HCT116 (cell line): ENCODE measurements around the gene PLD1. TPM values are rescaled to one million over a fixed set of nuclear protein-coding genes. Genes with fewer than 3 reads are reported as not detected.

Experiments used
- ATAC-seq: fragments of 200-7000 bp; cut with Tn5 transposase; 2 replicates; pipeline ENCODE4 v1.9.1; 2020; ENCODE audit warnings: mild to moderate bottlenecking, moderate library complexity
- BruUV-seq: library from RNA; stranded (reverse); fragments of 400-500 nt; replicated peaks from 2 replicates; lab custom pipeline; 2021; lab: Mats Ljungman, UMichigan
- CTCF ChIA-PET: fragments of 300-600 bp; sonication (Branson Sonifier 250); formaldehyde crosslinking; loops from one replicate; lab custom pipeline; 2021; ENCODE audit warnings: antibody characterized with exemption; lab: Charles Lee
- POLR2A ChIA-PET: fragments of 300-600, 350-600 bp; sonication (Branson Sonifier 250); formaldehyde crosslinking; loops from one replicate; lab custom pipeline; 2021; ENCODE audit warnings: antibody characterized with exemption; lab: Charles Lee
- RAD21 ChIA-PET, 2 experiments: fragments of 300-600 bp; sonication (Branson Sonifier 250); formaldehyde crosslinking; loops; one replicate each; lab custom pipeline; 2023; ENCODE audit warnings: low total read pairs in 2 of 2; ENCODE audit not compliant: uncharacterized antibody in 2 of 2, unreplicated experiment in 2 of 2, low non-redundant PET in 1 of 2; lab: Charles Lee
- DNase-seq: peaks from one replicate; pipeline ENCODE4 v3.0.0-alpha.2; 2010; ENCODE audit warnings: low read depth, low spot score
- H2AFZ ChIP-seq: fragments of 200-600 bp; shearing (Covaris generic), sonication (generic); 2 replicates; pipeline ENCODE4 v1.6.1; 2017; ENCODE audit warnings: low read depth, mixed run types, mixed read lengths, antibody characterized with exemption, low read length; ENCODE audit not compliant: poor library complexity, severe bottlenecking
- H3K27ac ChIP-seq: 2 replicates; pipeline ENCODE4 v1.5.1; 2012; ENCODE audit warnings: low read depth, low read length
- H3K27me3 ChIP-seq: fragments of 200-600 bp; sonication (generic); 2 replicates; pipeline ENCODE4 v1.6.1; 2016; ENCODE audit warnings: mixed run types, low read length, mixed read lengths; ENCODE audit not compliant: insufficient read depth
- H3K36me3 ChIP-seq, 2 experiments: fragments of 200-500 bp in 1 of 2; fragments of 200-600 bp in 1 of 2; sonication (Bioruptor generic) in 1 of 2; sonication (generic) in 1 of 2; 2 replicates each; pipeline versions ENCODE4 v1.5.1 to v1.6.1; 2014 to 2016; ENCODE audit warnings: low read length in 2 of 2, inconsistent platforms in 1 of 2, mixed read lengths in 1 of 2, mixed run types in 1 of 2; ENCODE audit not compliant: insufficient read depth in 2 of 2, control insufficient read depth in 1 of 2
- H3K4me1 ChIP-seq, 2 experiments: fragments of 200-600 bp in 1 of 2; sonication (generic) in 1 of 2; 2 replicates each; pipeline versions ENCODE4 v1.5.1 to v1.6.1; 2012 to 2017; ENCODE audit warnings: low read length in 2 of 2, inconsistent platforms in 1 of 2, mild to moderate bottlenecking in 1 of 2, mixed read lengths in 1 of 2, mixed run types in 1 of 2, moderate library complexity in 1 of 2; ENCODE audit not compliant: insufficient read depth in 2 of 2, control insufficient read depth in 1 of 2
- H3K4me2 ChIP-seq: fragments of 200-600 bp; sonication (generic); 2 replicates; pipeline ENCODE4 v1.6.1; 2017; ENCODE audit warnings: mixed run types, low read length, mixed read lengths
- H3K4me3 ChIP-seq, 2 experiments: fragments of 200-600 bp in 1 of 2; sonication (generic) in 1 of 2; replicated peaks in 1 of 2; 2 replicates each; pipeline ENCODE4 v1.5.1; 2011 to 2016; ENCODE audit warnings: low read length in 2 of 2, control low read depth in 1 of 2, low read depth in 1 of 2, mild to moderate bottlenecking in 1 of 2, mixed read lengths in 1 of 2, mixed run types in 1 of 2
- H3K79me2 ChIP-seq: fragments of 200-600 bp; sonication (generic); 2 replicates; pipeline ENCODE4 v1.6.1; 2017; ENCODE audit warnings: mild to moderate bottlenecking, mixed run types, low read length, moderate library complexity, mixed read lengths; ENCODE audit not compliant: insufficient read depth
- H3K9ac ChIP-seq: fragments of 200-600 bp; sonication (generic); 2 replicates; pipeline ENCODE4 v1.6.1; 2016; ENCODE audit warnings: low read length, mixed read lengths
- H3K9me2 ChIP-seq: fragments of 200-600 bp; sonication (generic), shearing (Covaris generic); 2 replicates; pipeline ENCODE4 v1.6.1; 2017; ENCODE audit warnings: mixed run types, mild to moderate bottlenecking, moderate library complexity; ENCODE audit not compliant: insufficient read depth
- H3K9me3 ChIP-seq, 2 experiments: fragments of 200-500 bp in 1 of 2; fragments of 200-600 bp in 1 of 2; sonication (Bioruptor generic) in 1 of 2; sonication (generic) in 1 of 2; 2 replicates each; pipeline ENCODE4 v1.6.1; 2014 to 2017; ENCODE audit warnings: low read length in 2 of 2, mixed read lengths in 2 of 2, inconsistent platforms in 1 of 2, low read depth in 1 of 2, mild to moderate bottlenecking in 1 of 2, mixed run types in 1 of 2, moderate library complexity in 1 of 2; ENCODE audit not compliant: control insufficient read depth in 1 of 2, insufficient read depth in 1 of 2
- H4K20me1 ChIP-seq: fragments of 200-600 bp; sonication (generic), shearing (Covaris generic); 2 replicates; pipeline ENCODE4 v1.6.1; 2017; ENCODE audit warnings: mixed run types, mild to moderate bottlenecking, moderate library complexity; ENCODE audit not compliant: insufficient read depth
- CBX3 ChIP-seq: IDR thresholded peaks from 2 replicates; pipeline ENCODE4 v1.6.1; 2012; ENCODE audit warnings: low read depth
- CEBPB ChIP-seq: IDR thresholded peaks from 2 replicates; pipeline ENCODE4 v1.6.1; 2012; ENCODE audit warnings: low read depth
- CTCF ChIP-seq, 3 experiments: fragments of 200-600 bp in 1 of 3; sonication (generic) in 1 of 3; IDR thresholded peaks in 2 of 3; conservative IDR thresholded peaks in 1 of 3; 2 replicates each; pipeline ENCODE4 v1.5.1; 2012 to 2017; ENCODE audit warnings: low read depth in 2 of 3, low read length in 2 of 3, antibody characterized with exemption in 1 of 3, borderline replicate concordance in 1 of 3, control low read depth in 1 of 3, mild to moderate bottlenecking in 1 of 3, mixed read lengths in 1 of 3, mixed run types in 1 of 3, moderate library complexity in 1 of 3; ENCODE audit not compliant: insufficient read depth in 1 of 3
- EGR1 ChIP-seq: IDR thresholded peaks from 2 replicates; pipeline ENCODE4 v1.6.1; 2012; ENCODE audit warnings: low read depth
- ELF1 ChIP-seq: IDR thresholded peaks from 2 replicates; pipeline ENCODE4 v1.6.1; 2012; ENCODE audit warnings: low read depth, borderline replicate concordance
- EZH2 ChIP-seq: fragments of 200-600 bp; sonication (generic); IDR thresholded peaks from 2 replicates; pipeline ENCODE4 v1.6.1; 2017; ENCODE audit warnings: antibody characterized with exemption, mixed run types
- EZH2phosphoT487 ChIP-seq: fragments of 200-600 bp; IDR thresholded peaks from 2 replicates; pipeline ENCODE4 v1.6.1; 2018; ENCODE audit warnings: antibody characterized with exemption, borderline replicate concordance
- JUND ChIP-seq: IDR thresholded peaks from 2 replicates; pipeline ENCODE4 v1.6.1; 2012
- MAX ChIP-seq: IDR thresholded peaks from 2 replicates; pipeline ENCODE4 v1.6.1; 2012
- POLR2A ChIP-seq: IDR thresholded peaks from 2 replicates; pipeline ENCODE4 v1.7.0; 2011; ENCODE audit warnings: borderline replicate concordance; ENCODE audit not compliant: insufficient read depth, insufficient read length; ENCODE audit errors: extremely low read depth
- POLR2AphosphoS5 ChIP-seq: IDR thresholded peaks from 2 replicates; pipeline ENCODE4 v1.6.1; 2011; ENCODE audit warnings: mild to moderate bottlenecking, low read depth, low read length, moderate library complexity
- REST ChIP-seq: IDR thresholded peaks from 2 replicates; pipeline ENCODE4 v1.6.1; 2012; ENCODE audit warnings: low read depth
- SIN3A ChIP-seq: IDR thresholded peaks from 2 replicates; pipeline ENCODE4 v1.6.1; 2012; ENCODE audit warnings: low read depth
- SP1 ChIP-seq: IDR thresholded peaks from 2 replicates; pipeline ENCODE4 v1.6.1; 2012; ENCODE audit warnings: low read depth
- SRF ChIP-seq: IDR thresholded peaks from 2 replicates; pipeline ENCODE4 v1.6.1; 2012; ENCODE audit warnings: low read depth
- TCF7L2 ChIP-seq: IDR thresholded peaks from 2 replicates; pipeline ENCODE4 v1.7.0; 2011; ENCODE audit warnings: borderline replicate concordance, inconsistent platforms; ENCODE audit not compliant: insufficient read depth, insufficient read length; ENCODE audit errors: extremely low read depth
- YY1 ChIP-seq: IDR thresholded peaks from 2 replicates; pipeline ENCODE4 v1.6.1; 2011; ENCODE audit warnings: low read length, low read depth, moderate library complexity, mild to moderate bottlenecking; ENCODE audit not compliant: insufficient replicate concordance; ENCODE audit errors: extremely low read depth
- ZBTB33 ChIP-seq: IDR thresholded peaks from 2 replicates; pipeline ENCODE4 v1.6.1; 2011; ENCODE audit warnings: mild to moderate bottlenecking, low read length, moderate library complexity; ENCODE audit not compliant: insufficient replicate concordance; ENCODE audit errors: extremely low read depth
- ZFX ChIP-seq: fragments of 450-650 bp; IDR thresholded peaks from 2 replicates; pipeline ENCODE4 v1.6.1; 2017
- ZNF274 ChIP-seq: fragments of 200-500 bp; sonication (Bioruptor generic); IDR thresholded peaks from 2 replicates; pipeline ENCODE4 v1.6.1; 2014; ENCODE audit warnings: mild to moderate bottlenecking, low read depth, low read length, inconsistent platforms
- intact Hi-C: fragments of 100-400 bp; cut with micrococcal nuclease; formaldehyde crosslinking; loops from 2 replicates; pipeline ENCODE4 v1.10.0; 2022
- total RNA-seq: library from RNA; stranded (reverse); gene quantifications from one replicate; pipeline ENCODE4 v1.2.1, GENCODE V29; 2021; ENCODE audit not compliant: unreplicated experiment

Gene PLD1
- total RNA-seq, 1 experiment from 2014 or later = 8.4 TPM

GRCh38 chr3:171844873-171845272, 34.6 kb upstream of the PLD1 start:
- Histone ChIP-seq H3K4me3 (no peak overlapping the region), H3K9me3 (no peaks in the 10 kb centered on the region), H3K27ac (no peak overlapping the region), H3K9ac (no peak overlapping the region), H3K4me2 (no peak overlapping the region), H3K27me3 (no peaks in the 10 kb centered on the region), H3K79me2 (no peaks in the 10 kb centered on the region), H2AFZ (no peak overlapping the region), H3K9me2 (no peaks in the 10 kb centered on the region; the same call in 1 of the 2 replicates), H4K20me1 (no peaks in the 10 kb centered on the region), H3K4me1 (no peaks in the 10 kb centered on the region), H3K36me3 (no peaks in the 10 kb centered on the region)
- ATAC-seq (no peak), DNase-seq (no peak)
- CTCF ChIA-PET = no interaction called here
- POLR2A ChIA-PET = no interaction called here
- RAD21 ChIA-PET = no interaction called here
- no TSS peak for BruUV-seq
- intact Hi-C loops = no loop called here
- TF ChIP-seq ZFX (no peak), SP1 (no peak), MAX (no peak), SIN3A (no peak), POLR2AphosphoS5 (no peak), REST (no peak), EGR1 (no peak), YY1 (no peak), CBX3 (no peak), ZBTB33 (no peak), EZH2 (no peak), SRF (no peak), TCF7L2 (no peak), CEBPB (no peak), ZNF274 (no peak), ELF1 (no peak), CTCF (IDR thresholded peaks at IDR 0.05 in 2 of 3, conservative IDR thresholded peaks at IDR 0.05 in 1 of 3; ENCODE audit: borderline replicate concordance in 1 of 3, insufficient read depth in 1 of 3, low read depth in 2 of 3, low read length in 2 of 3) (no peak), JUND (no peak), EZH2phosphoT487 (no peak), POLR2A (no peak)
